ENCODE results near the gene QRSL1. TPM values are rescaled to one million over a fixed set of nuclear protein-coding genes. Genes with fewer than 3 reads are reported as not detected.
"Not testable (repeated sequence)": the region's sequence is repeated elsewhere in the genome, so short reads cannot be mapped to it uniquely, and the experiment has no call there.

Gene QRSL1
- polyA plus RNA-seq, 1 donor: 12.9 TPM

DNA sequence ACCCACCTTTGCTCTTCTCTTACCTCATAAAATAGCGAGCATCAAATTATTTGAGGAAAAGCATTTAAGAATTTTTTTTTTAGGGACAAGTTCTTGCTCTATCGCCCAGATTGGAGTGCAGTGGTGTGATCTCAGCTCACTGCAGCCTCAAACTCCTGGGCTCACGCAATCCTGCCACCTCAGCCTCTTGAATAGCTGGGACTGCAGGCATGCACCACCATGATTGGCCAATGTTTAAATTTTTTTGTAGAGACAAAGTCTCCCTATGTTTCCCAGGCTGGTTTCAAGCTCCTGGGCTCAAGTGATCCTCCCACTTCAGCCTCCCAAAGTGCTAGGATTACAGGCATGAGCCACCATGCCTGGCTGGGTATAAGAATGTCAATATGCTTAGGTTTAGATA lies 71.8 kb downstream of the QRSL1 start:
- H3K4me1 ChIP-seq (ENCODE audit: control insufficient read depth, insufficient read depth, low read length); H3K9me3 ChIP-seq (ENCODE audit: control insufficient read depth, low read depth, low read length); H3K36me3 ChIP-seq (ENCODE audit: control insufficient read depth, insufficient read depth, low read length); H3K4me3 ChIP-seq (ENCODE audit: low read length); H3K27me3 ChIP-seq (ENCODE audit: control insufficient read depth, insufficient read depth, low read length); DNase-seq; H3K27ac ChIP-seq (ENCODE audit: low read length): not testable (repeated sequence)
- WGBS (ENCODE audit: insufficient coverage, low lambda C conversion rate): no CpG with 5 or more reads among the region's 3 CpGs

DNA sequence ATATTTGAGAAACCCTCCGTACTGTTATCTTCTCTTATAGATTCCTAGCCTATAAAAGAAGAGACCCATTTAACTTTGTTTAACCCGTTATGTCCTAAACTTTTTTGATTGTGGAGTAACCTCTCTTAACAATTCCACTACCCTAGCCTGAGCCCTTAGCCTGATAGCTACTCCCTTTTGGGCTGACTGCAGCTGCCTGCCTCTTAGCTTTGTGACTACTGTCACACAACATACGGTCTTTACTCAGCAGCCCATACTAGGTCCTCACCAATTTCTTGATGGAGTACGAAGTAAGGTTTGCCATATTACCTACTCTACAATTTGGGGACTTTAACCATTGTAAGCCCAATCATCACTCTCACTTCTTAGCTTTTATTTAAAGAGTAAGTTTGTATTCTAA lies 72.7 kb downstream of the QRSL1 start:
- no peak for DNase-seq

DNA sequence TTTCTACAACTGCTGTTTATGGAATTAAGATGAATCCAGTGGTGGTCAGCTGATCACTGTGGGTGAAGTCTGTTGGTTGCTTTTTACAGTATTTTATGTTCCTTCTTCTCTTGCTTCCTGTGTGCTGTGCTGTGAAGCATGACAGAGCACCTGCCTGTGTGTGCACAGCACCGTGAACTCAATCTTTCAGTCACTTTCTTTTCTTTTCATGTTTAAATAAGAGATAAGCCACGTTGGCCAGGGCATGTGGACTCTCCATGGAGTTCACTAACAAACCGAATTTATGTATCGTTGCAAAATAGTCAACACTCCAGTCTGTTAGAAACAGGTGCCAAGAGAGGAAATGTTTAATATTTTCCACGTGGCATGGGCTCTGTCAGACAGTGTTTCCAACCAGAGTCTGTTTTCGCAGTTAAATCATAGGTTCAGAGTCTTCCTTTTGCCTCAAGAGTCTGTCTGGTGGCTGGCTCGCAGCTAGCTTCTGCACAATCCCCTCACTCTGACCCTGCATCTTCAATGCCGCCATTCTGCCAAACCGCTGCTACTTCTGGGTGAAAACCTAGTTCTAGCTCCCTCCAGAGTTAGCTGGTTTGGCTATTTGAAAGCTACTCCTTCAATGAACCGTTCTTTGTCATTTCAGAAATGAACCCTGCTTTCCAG lies 73.2 kb downstream of the QRSL1 start:
- Histone ChIP-seq H3K27ac (ENCODE audit: low read length) (no peak overlapping the region), H3K27me3 (ENCODE audit: control insufficient read depth, insufficient read depth, low read length) (no peaks in the 10 kb centered on the region), H3K36me3 (ENCODE audit: control insufficient read depth, insufficient read depth, low read length) (no peaks in the 10 kb centered on the region), H3K9me3 (ENCODE audit: control insufficient read depth, low read depth, low read length) (no peaks in the 10 kb centered on the region), H3K4me1 (ENCODE audit: control insufficient read depth, insufficient read depth, low read length) (no peaks in the 10 kb centered on the region), H3K4me3 (ENCODE audit: low read length) (no peak overlapping the region)
- peak in 1 of 2 donors; percentile 56 for DNase-seq
- WGBS (ENCODE audit: insufficient coverage, low lambda C conversion rate): no CpG with 5 or more reads among the region's 10 CpGs

More for the DNA sequence above, 72.7 kb downstream of the QRSL1 start:
- Histone ChIP-seq H3K27me3 (ENCODE audit: control insufficient read depth, insufficient read depth, low read length) (no peaks in the 10 kb centered on the region), H3K4me1 (ENCODE audit: control insufficient read depth, insufficient read depth, low read length) (no peaks in the 10 kb centered on the region), H3K27ac (ENCODE audit: low read length) (no peak overlapping the region), H3K9me3 (ENCODE audit: control insufficient read depth, low read depth, low read length) (no peaks in the 10 kb centered on the region), H3K36me3 (ENCODE audit: control insufficient read depth, insufficient read depth, low read length) (no peaks in the 10 kb centered on the region), H3K4me3 (ENCODE audit: low read length) (no peak overlapping the region)
- WGBS (ENCODE audit: insufficient coverage, low lambda C conversion rate): 67% methylated on average over 1 of the region's 4 CpGs

DNA sequence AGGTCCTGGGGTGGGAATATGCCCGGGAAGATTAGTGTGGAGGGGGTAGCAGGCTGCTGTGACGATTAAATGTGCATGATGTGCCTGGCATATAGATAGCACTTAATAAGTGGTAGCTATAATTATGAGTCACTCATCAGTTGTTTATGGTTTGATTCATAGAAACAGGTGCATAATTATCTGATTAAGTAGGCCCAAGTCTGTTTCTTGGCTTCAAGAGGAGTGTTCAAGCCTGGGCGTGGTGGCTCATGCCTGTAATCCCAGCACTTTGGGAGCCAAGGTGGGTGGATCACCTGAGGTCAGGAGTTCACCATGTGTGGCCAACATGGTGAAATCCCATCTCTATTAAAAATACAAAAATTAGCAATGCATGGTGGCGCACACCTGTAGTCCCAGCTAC lies 74.9 kb downstream of the QRSL1 start:
- H3K36me3 ChIP-seq (ENCODE audit: control insufficient read depth, insufficient read depth, low read length): no peaks in the 10 kb centered on the region
- DNase-seq: no peak
- no peak overlapping the region for H3K27ac ChIP-seq (ENCODE audit: low read length)

DNA sequence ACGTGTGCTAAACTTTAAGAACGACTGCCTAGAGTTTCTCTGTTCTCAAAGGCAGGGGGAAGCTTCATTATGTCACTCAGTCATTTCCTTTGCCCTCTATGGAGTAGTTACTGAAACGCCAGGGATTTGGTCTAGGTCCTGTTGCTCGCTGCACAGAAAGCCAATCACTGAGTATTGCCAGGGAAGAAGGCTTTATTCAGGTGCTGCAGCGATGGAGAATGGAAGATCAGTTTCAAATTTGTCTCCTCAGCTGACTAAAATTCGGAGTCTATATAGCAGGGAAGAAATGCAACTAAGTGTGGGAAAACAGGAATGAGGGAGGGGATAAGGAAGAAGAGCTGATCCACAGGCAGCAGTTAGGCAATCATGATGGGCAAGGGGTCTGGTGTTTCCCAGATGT lies 75.8 kb downstream of the QRSL1 start:
- H3K27ac ChIP-seq (ENCODE audit: low read length): no peak overlapping the region
- H3K9me3 ChIP-seq (ENCODE audit: control insufficient read depth, low read depth, low read length): no peaks in the 10 kb centered on the region
- WGBS (ENCODE audit: insufficient coverage, low lambda C conversion rate): 93% methylated on average over 3 of the region's 6 CpGs
- no peak for DNase-seq
- H3K27me3 ChIP-seq (ENCODE audit: control insufficient read depth, insufficient read depth, low read length): no peaks in the 10 kb centered on the region
- H3K36me3 ChIP-seq (ENCODE audit: control insufficient read depth, insufficient read depth, low read length): no peaks in the 10 kb centered on the region
- no peaks in the 10 kb centered on the region for H3K4me1 ChIP-seq (ENCODE audit: control insufficient read depth, insufficient read depth, low read length)
- H3K4me3 ChIP-seq (ENCODE audit: low read length): no peak overlapping the region

More for the DNA sequence above, 74.9 kb downstream of the QRSL1 start:
- WGBS (ENCODE audit: insufficient coverage, low lambda C conversion rate): no CpG with 5 or more reads among the region's 4 CpGs
- no peak overlapping the region for H3K4me3 ChIP-seq (ENCODE audit: low read length)
- H3K27me3 ChIP-seq (ENCODE audit: control insufficient read depth, insufficient read depth, low read length): no peaks in the 10 kb centered on the region
- no peaks in the 10 kb centered on the region for H3K4me1 ChIP-seq (ENCODE audit: control insufficient read depth, insufficient read depth, low read length)
- H3K9me3 ChIP-seq (ENCODE audit: control insufficient read depth, low read depth, low read length): no peaks in the 10 kb centered on the region

DNA sequence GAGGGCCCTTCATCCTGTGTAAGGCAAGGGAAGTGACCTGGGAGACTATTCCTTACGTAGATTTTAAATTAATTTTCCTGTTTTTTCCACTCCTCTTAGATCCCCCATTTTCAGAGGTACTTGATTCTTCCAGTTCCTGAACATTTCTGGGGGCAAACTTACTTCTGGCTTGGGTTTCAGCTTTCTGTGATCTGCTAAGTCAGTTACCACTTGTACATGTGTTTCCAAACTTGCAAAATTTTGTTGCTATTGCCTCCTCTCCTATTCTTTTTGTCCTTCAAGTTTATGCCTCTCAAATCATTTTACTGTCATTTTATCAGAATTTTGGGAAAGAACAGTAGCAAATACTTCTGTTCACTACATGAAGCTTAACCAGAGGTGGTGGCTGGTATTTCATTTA lies 81.2 kb downstream of the QRSL1 start:
- Histone ChIP-seq H3K27me3 (ENCODE audit: control insufficient read depth, insufficient read depth, low read length) (no peaks in the 10 kb centered on the region), H3K4me3 (ENCODE audit: low read length) (no peak overlapping the region), H3K9me3 (ENCODE audit: control insufficient read depth, low read depth, low read length) (no peaks in the 10 kb centered on the region), H3K36me3 (ENCODE audit: control insufficient read depth, insufficient read depth, low read length) (no peaks in the 10 kb centered on the region), H3K4me1 (ENCODE audit: control insufficient read depth, insufficient read depth, low read length) (no peaks in the 10 kb centered on the region), H3K27ac (ENCODE audit: low read length) (no peak overlapping the region)
- DNase-seq: no peak
- no CpG with 5 or more reads among the region's 1 CpG for WGBS (ENCODE audit: insufficient coverage, low lambda C conversion rate)

DNA sequence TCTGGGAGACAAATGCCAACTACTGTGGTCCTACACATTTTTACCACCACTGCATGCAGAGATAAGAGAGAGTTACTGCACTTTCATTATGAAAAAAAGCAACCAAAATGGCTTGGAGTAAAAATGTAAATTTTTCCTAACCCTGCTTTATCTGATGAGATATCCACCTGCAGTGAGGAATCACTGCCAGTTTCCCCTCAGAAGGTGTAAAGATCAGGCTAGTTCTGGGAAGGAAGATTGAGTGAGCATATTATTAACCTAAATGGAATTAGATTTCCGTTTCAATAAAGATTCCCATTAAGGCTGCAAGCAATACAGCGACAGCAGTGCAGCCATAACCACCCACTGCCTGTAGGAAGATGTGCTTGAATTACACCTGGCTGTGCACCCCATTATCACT lies 84.9 kb downstream of the QRSL1 start:
- no peaks in the 10 kb centered on the region for H3K9me3 ChIP-seq (ENCODE audit: control insufficient read depth, low read depth, low read length)
- no peaks in the 10 kb centered on the region for H3K4me1 ChIP-seq (ENCODE audit: control insufficient read depth, insufficient read depth, low read length)
- WGBS (ENCODE audit: insufficient coverage, low lambda C conversion rate): no CpG with 5 or more reads among the region's 2 CpGs
- no peaks in the 10 kb centered on the region for H3K27me3 ChIP-seq (ENCODE audit: control insufficient read depth, insufficient read depth, low read length)
- H3K4me3 ChIP-seq (ENCODE audit: low read length): no peak overlapping the region
- H3K27ac ChIP-seq (ENCODE audit: low read length): no peak overlapping the region
- DNase-seq: no peak
- no peaks in the 10 kb centered on the region for H3K36me3 ChIP-seq (ENCODE audit: control insufficient read depth, insufficient read depth, low read length)

DNA sequence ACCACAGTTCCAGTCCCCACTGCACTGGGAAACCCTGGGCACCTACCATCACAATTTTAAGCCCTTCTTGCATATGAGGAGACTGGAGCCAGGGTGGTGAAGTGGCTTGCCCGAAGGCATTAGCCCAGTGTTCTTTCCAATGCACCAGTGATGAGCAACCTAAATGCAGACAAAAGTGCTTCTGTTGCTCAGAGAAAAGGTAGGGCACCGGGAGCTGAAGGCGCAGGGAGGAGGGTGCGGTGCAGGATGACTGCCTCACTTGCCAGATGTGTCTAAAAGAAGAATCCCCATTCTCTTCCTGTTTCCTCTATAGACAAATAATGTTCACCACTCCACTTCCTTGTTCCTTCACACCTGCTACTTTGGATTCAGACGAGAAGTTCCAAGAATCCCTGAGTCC lies 86.5 kb downstream of the QRSL1 start:
- Histone ChIP-seq H3K36me3 (ENCODE audit: control insufficient read depth, insufficient read depth, low read length) (no peaks in the 10 kb centered on the region), H3K27ac (ENCODE audit: low read length) (no peak overlapping the region), H3K9me3 (ENCODE audit: control insufficient read depth, low read depth, low read length) (no peaks in the 10 kb centered on the region), H3K4me1 (ENCODE audit: control insufficient read depth, insufficient read depth, low read length) (no peaks in the 10 kb centered on the region), H3K4me3 (ENCODE audit: low read length) (no peak overlapping the region), H3K27me3 (ENCODE audit: control insufficient read depth, insufficient read depth, low read length) (no peaks in the 10 kb centered on the region)
- no peak for DNase-seq
- no CpG with 5 or more reads among the region's 5 CpGs for WGBS (ENCODE audit: insufficient coverage, low lambda C conversion rate)

DNA sequence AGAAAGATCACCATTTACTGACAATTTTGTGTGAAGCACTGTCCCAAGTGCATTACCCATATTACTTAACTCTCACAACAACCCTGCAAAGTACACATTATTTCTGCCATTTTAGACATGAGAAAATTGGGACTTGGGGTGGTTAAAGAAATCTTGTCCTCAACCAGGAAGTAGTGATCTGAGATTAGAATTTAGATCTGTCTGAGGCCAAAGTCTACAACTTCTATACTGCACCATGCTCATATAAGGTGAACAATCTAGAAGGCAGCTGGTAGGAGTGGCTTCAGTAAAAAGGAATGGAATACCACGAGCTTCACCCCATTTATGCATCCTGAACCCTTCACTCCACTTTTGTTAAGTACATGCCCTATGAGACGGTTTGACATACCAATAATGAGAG lies 87.6 kb downstream of the QRSL1 start:
- Histone ChIP-seq H3K36me3 (ENCODE audit: control insufficient read depth, insufficient read depth, low read length) (no peaks in the 10 kb centered on the region), H3K27ac (ENCODE audit: low read length) (no peak overlapping the region), H3K27me3 (ENCODE audit: control insufficient read depth, insufficient read depth, low read length) (no peaks in the 10 kb centered on the region), H3K4me3 (ENCODE audit: low read length) (no peak overlapping the region), H3K9me3 (ENCODE audit: control insufficient read depth, low read depth, low read length) (no peaks in the 10 kb centered on the region), H3K4me1 (ENCODE audit: control insufficient read depth, insufficient read depth, low read length) (no peaks in the 10 kb centered on the region)
- peak; percentile 27 to 65 for DNase-seq
- WGBS (ENCODE audit: insufficient coverage, low lambda C conversion rate): no CpG with 5 or more reads among the region's 2 CpGs
